Activated naive CD8-positive, alpha-beta T cell treated with anti-CD3 and anti-CD28 coated beads for 36 hours (primary cell): ENCODE results near the gene ALG12. TPM values are rescaled to one million over a fixed set of nuclear protein-coding genes. Genes with fewer than 3 reads are reported as not detected.

Source experiments
- DNase-seq: peaks from one replicate; pipeline ENCODE4 v3.0.0; 2021
- H3K27ac Mint-ChIP-seq: one replicate; pipeline ENCODE4 v1.8.0; 2022; ENCODE audit warnings: mild to moderate bottlenecking, moderate library complexity, mixed read lengths
- H3K27me3 Mint-ChIP-seq: one replicate; pipeline ENCODE4 v1.8.0; 2022; ENCODE audit warnings: mild to moderate bottlenecking, mixed read lengths
- H3K36me3 Mint-ChIP-seq: one replicate; pipeline ENCODE4 v1.8.0; 2021; ENCODE audit warnings: mild to moderate bottlenecking, mixed read lengths
- H3K4me1 Mint-ChIP-seq: one replicate; pipeline ENCODE4 v1.8.0; 2021; ENCODE audit warnings: mixed read lengths
- H3K4me3 Mint-ChIP-seq: one replicate; pipeline ENCODE4 v1.8.0; 2022; ENCODE audit warnings: mild to moderate bottlenecking, moderate library complexity, mixed read lengths
- H3K9me3 Mint-ChIP-seq: one replicate; pipeline ENCODE4 v1.8.0; 2022; ENCODE audit warnings: mixed read lengths
- total RNA-seq, 2 experiments: library from RNA; stranded (reverse); gene quantifications; one replicate each; pipeline ENCODE4 v1.2.3, GENCODE V29; 2021

Gene ALG12
- total RNA-seq, 2 experiments from 2014 or later = 14.5 to 15.2 TPM

DNA sequence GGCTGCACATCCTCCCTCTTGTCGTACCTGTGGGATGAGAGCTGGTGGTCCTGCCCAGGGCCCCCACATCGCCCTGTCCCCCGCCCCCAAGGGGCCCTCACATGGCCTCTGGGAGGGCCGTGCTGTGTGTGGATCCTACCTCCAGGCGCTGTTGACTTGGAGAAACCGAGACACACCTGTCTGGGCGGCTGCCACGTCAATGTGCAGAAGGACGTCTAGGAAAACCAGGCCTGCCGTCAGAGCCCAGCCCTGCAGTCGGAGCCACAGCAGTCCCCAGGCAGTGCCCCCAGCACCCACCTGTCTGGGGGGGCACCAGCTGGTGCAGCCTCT is 14.2 kb downstream of the ALG12 start:
- Mint-ChIP-seq H3K4me1 (peaks cover 6% of the 10 kb centered on the region), H3K27ac (no peak overlapping the region), H3K4me3 (no peak overlapping the region), H3K27me3 (no peaks in the 10 kb centered on the region), H3K36me3 (peaks cover 36% of the 10 kb centered on the region), H3K9me3 (peaks cover 3% of the 10 kb centered on the region)
- no peak for DNase-seq

DNA sequence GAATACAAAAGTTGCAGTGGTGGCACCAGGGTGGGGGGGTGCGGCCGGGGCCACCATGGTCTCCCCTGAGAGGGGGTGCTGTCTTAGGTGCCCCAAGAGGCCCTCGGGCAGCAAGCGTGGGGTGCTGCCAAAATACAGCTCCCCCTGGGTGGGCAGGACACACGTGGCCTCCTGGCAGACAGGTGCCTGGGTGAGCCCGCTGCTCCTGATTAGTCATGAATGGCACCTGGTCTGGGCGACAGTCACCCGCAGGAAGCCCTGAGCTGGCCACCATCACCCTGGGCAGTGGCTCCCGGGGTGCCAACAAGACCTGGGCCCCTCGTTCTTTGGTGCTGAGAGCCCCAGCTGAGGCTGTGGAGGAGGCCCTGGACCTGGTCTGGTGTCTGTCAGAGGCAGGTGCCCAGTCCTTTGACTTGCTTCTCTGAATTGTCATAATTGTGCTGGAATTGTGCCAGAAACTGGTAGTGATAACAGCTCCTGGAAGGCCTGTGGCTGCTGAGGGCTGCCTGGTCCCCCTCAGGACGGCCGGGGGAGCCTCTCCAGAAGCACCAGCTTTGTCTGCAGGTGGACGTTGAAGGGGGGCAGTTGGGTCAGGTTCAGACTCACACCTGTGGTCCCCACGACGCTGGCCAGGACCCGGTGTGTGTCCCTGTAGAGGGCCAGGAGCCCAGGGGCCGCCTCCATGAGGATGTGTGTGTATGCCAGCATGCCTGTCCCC is 14.8 kb downstream of the ALG12 start:
- peaks cover 6% of the 10 kb centered on the region for H3K4me1 Mint-ChIP-seq
- H3K36me3 Mint-ChIP-seq = peaks cover 34% of the 10 kb centered on the region
- no peak overlapping the region for H3K27ac Mint-ChIP-seq
- no peak for DNase-seq
- H3K9me3 Mint-ChIP-seq = peaks cover 3% of the 10 kb centered on the region
- H3K27me3 Mint-ChIP-seq = no peaks in the 10 kb centered on the region
- H3K4me3 Mint-ChIP-seq = no peak overlapping the region

DNA sequence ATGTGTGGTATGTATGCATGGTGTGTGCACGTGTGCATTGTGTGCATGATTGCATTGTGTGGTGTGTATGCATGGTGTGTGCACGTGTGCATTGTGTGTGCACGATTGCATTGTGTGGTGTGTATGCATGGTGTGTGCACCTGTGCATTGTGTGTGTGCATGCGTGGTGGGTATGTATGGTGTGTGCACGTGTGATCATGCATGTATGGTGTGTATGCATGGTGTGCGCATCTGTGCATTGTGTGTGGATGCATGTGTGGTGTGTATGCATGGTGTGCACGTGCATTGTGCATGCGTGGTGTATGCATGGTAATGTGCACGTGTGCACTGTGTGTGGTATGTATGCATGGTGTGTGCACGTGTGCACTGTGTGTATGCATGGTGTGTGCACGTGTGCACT is 16.8 kb downstream of the ALG12 start:
- no peaks in the 10 kb centered on the region for H3K27me3 Mint-ChIP-seq
- H3K4me1 Mint-ChIP-seq = peaks cover 4% of the 10 kb centered on the region
- no peak overlapping the region for H3K4me3 Mint-ChIP-seq
- no peak for DNase-seq
- no peak overlapping the region for H3K27ac Mint-ChIP-seq
- H3K9me3 Mint-ChIP-seq = peaks cover 3% of the 10 kb centered on the region
- H3K36me3 Mint-ChIP-seq = peaks cover 30% of the 10 kb centered on the region

DNA sequence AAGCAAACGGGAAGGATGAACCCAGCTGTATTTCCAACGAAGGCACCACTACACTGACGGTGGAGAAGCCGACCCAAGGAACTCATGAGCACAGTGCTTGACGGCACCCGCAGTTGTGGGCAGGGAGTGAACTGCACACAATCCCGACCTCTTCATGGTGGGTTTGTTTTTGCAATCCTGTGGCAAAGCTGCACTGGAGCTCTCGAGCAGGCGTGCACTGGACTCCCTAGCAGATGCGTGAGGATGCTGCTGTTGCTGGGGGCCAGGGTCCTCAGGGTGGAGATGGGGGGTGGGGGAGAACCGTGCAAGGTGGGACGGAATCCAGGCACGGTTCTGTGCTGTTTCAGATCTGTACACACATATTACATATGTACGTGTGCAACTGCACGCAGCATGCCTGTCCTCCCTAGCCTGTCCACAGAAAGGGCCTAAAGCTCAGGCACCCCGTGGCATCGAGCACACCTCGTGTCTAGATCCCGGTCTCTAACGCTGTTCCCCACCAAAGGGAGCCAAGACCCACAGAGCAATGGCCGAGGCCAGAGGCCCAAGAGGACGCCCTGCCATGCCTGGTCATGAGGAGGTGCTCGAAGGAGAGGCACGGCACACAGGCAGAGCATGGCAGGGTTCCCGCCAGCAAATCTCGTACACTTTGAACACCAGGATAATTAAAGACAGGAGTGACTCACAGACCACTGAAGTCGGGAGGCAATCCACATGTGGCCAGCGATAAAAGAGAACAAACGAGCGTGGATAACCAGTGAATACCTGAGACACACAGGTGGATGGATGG is 17.6 kb downstream of the ALG12 start:
- Mint-ChIP-seq H3K4me3 (no peak overlapping the region), H3K27me3 (no peaks in the 10 kb centered on the region), H3K27ac (no peak overlapping the region), H3K9me3 (peaks cover 3% of the 10 kb centered on the region), H3K36me3 (peaks cover 30% of the 10 kb centered on the region), H3K4me1 (peaks cover 4% of the 10 kb centered on the region)
- no peak for DNase-seq

DNA sequence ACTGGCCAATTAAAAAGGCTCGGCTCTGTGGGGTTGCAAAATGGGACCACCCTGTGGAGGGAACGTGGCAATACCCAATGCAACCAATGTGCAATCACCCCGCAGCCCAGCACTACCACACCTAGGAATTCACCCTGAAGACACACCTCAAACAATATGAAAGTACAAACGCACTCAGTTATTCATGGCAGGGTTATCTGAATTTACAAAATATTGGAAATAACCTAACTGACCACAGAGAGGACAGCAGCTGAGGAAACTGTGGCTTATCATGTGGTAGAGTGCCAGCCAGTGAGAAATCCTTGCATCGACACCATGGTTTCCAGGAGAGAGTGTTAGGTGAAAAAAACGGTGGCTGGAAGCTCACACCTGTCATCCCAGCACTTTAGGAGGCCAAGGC is 18.7 kb downstream of the ALG12 start:
- no peak overlapping the region for H3K27ac Mint-ChIP-seq
- DNase-seq = no peak
- H3K4me1 Mint-ChIP-seq = peaks cover 6% of the 10 kb centered on the region
- H3K4me3 Mint-ChIP-seq = no peak overlapping the region
- H3K36me3 Mint-ChIP-seq = peaks cover 33% of the 10 kb centered on the region
- H3K27me3 Mint-ChIP-seq = no peaks in the 10 kb centered on the region
- H3K9me3 Mint-ChIP-seq = peaks cover 3% of the 10 kb centered on the region

DNA sequence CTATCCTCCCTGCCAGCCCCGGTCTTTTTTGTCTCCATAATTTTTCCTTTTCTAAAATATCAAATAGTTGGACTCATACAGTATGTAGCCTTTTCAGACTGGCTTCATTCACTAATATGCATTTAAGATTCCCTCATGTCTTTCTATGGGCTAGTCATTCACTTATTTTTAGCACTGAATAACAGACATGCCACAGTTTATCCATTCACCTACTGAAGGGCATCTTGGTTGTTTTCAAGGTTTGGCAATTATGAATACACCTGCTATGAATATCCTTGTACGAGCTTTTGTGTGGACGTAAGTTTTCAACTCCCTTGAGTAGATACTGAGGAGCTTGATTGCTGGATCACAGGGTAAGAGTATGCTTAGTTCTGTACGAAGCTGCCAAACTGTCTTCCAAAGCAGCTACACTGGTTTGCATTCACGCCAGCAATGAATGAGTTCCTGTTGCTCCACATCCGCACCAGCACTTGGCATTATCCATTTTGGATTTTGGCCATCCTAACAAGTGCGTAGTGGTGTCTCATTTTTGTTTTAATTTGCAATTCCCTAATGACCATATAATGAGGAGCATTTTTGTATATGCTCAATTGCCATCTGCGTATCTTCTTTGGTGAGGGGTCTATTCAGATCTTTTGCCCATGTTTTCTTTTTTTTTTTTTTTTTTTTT is 21.1 kb downstream of the ALG12 start:
- Mint-ChIP-seq H3K4me1 (peaks cover 6% of the 10 kb centered on the region), H3K27me3 (no peaks in the 10 kb centered on the region), H3K9me3 (peaks cover 5% of the 10 kb centered on the region), H3K4me3 (no peak overlapping the region), H3K36me3 (peaks cover 40% of the 10 kb centered on the region), H3K27ac (no peak overlapping the region)
- no peak for DNase-seq

DNA sequence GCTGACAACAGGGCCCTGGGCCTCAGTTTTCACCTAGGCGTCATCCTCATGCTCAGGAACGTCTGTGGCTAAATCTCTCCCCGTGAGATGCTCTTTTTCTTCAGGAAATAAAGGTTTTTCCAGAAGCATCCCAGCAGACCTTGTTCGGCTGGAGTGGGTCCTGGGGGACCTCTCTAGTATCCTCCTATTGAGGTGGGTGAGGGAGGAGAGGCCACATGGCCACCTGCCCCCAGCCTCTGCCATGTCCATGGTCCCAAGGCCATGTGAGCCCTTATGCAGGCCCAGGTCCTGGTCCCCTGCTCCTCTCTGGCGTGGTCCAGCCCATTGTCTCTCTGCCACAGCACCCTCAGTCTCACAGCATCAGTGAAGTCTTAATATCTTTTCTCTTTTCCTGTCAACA is 22.0 kb downstream of the ALG12 start:
- Mint-ChIP-seq H3K36me3 (peaks cover 38% of the 10 kb centered on the region), H3K27me3 (no peaks in the 10 kb centered on the region), H3K4me1 (peaks cover 6% of the 10 kb centered on the region), H3K9me3 (peaks cover 3% of the 10 kb centered on the region), H3K27ac (no peak overlapping the region), H3K4me3 (no peak overlapping the region)
- no peak for DNase-seq

DNA sequence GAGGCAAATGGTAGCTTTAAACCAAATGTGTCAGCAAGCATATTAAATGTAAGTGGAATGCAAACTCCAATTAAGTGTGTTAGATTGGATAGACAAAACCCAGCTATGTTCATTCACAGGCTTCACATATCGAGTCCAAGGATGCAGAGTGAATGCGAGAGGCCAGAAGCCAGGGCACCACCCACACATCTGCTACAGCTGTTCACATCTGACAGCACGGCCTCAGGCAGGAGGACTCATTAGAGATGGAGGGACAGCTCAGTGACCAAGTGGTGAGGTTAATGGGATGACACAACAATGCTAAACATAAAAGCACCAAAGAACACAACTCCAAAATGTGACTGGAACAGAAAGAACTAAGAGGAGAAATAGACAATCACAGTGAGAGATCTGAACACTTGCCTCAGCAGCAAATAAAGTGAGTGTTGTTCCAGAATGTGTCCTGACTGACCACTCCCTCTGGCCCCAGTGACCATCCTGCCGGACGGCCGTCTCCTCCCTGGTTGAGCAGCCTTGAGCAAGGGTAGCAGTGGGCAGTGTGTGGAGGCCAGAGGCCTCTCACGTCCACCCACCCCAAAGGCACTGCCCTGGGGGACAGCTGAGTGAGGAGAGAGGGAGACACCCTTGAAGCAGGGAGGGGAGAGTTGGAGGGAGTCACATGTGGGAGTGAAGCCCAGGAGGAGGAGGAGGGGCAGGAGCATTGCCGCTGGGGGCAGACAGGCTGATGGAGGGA is 23.8 kb downstream of the ALG12 start:
- peak overlapping the region; percentile 10 for H3K27ac Mint-ChIP-seq
- peaks cover 2% of the 10 kb centered on the region for H3K9me3 Mint-ChIP-seq
- H3K4me1 Mint-ChIP-seq = peaks cover 3% of the 10 kb centered on the region
- H3K4me3 Mint-ChIP-seq = no peak overlapping the region
- no peaks in the 10 kb centered on the region for H3K27me3 Mint-ChIP-seq
- peaks cover 44% of the 10 kb centered on the region for H3K36me3 Mint-ChIP-seq
- DNase-seq = no peak

DNA sequence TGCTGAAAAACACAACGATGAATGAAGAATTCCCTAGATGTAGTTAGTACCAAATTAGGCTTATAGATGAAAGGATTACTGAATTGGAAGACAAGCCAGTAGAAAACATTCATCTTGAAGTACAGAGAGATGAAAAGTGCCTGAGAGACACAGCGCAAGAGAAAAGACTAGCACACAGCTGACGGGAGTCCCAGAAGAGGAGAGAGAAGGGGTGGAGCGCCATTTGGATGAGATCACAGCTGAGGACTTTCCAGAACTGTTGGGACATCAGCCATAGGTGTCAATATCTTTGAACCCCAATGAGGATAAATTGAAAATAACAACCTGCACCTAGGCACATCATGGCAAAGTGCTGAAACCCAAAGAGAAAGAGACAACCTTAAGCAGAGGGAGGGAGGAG is 25.2 kb downstream of the ALG12 start:
- no peak overlapping the region for H3K4me3 Mint-ChIP-seq
- DNase-seq = no peak
- H3K27ac Mint-ChIP-seq = no peak overlapping the region
- H3K9me3 Mint-ChIP-seq = peaks cover 2% of the 10 kb centered on the region
- no peaks in the 10 kb centered on the region for H3K27me3 Mint-ChIP-seq
- H3K36me3 Mint-ChIP-seq = peaks cover 54% of the 10 kb centered on the region
- H3K4me1 Mint-ChIP-seq = peaks cover 2% of the 10 kb centered on the region

DNA sequence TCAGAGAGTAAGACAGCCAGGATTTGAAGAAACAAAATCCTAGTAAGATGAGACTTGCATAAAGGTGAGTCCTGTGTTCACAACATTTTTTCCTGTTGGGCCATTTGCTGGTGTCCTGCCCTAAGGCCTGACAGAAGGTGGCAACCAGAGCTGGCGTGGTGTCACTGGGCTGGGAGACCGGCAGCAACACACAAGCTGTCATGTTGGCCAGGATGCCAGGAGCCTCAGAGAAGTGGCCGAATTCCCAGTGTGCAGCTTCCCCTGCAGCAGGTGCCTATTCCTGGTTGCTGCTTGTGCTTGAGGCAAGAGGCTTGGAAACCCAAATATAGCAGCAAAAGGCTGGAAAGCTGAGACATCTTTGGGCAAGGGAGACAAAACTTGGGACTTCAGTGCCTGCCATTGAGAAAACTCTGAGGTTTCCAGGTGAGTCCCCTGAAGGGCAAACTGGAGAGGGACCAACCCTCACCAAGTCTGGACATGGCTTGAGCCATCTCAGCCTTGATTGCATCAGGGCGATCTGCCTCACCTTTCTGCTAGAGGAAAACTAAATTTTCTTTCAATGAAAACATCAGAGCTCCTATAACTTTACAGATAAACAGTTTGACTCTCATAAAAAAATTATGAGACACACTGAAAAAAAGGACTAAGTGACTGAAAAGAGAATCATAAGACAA is 25.9 kb downstream of the ALG12 start:
- H3K36me3 Mint-ChIP-seq = peaks cover 61% of the 10 kb centered on the region

DNA sequence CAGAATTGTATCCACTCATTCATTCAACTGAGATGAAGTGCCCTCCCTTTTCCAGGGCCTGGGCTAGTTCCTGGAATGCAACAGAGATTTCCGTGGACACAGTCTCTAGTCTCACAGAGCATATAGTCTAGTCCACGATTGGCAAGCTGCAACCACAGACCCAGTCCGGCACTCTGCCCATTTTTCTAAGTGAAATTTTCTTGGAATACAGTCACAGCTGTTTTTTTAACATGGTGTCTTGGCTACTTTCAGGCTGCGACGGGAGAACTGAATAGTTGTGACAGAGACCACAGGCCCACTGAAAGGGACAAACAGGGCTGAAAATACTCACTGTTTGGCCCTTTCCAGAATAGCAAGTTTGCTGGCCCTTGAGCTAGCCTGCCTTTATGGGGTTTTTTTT is 29.2 kb downstream of the ALG12 start:
- no peaks in the 10 kb centered on the region for H3K27me3 Mint-ChIP-seq
- no peak for DNase-seq
- no peak overlapping the region for H3K4me3 Mint-ChIP-seq
- peaks cover 3% of the 10 kb centered on the region for H3K4me1 Mint-ChIP-seq
- H3K36me3 Mint-ChIP-seq = peaks cover 69% of the 10 kb centered on the region
- H3K27ac Mint-ChIP-seq = no peak overlapping the region
- H3K9me3 Mint-ChIP-seq = no peaks in the 10 kb centered on the region

More for the DNA sequence above, 25.9 kb downstream of the ALG12 start:
- DNase-seq = no peak
- H3K4me1 Mint-ChIP-seq = peaks cover 2% of the 10 kb centered on the region
- peaks cover 2% of the 10 kb centered on the region for H3K9me3 Mint-ChIP-seq
- H3K27me3 Mint-ChIP-seq = no peaks in the 10 kb centered on the region
- no peak overlapping the region for H3K4me3 Mint-ChIP-seq
- H3K27ac Mint-ChIP-seq = no peak overlapping the region

DNA sequence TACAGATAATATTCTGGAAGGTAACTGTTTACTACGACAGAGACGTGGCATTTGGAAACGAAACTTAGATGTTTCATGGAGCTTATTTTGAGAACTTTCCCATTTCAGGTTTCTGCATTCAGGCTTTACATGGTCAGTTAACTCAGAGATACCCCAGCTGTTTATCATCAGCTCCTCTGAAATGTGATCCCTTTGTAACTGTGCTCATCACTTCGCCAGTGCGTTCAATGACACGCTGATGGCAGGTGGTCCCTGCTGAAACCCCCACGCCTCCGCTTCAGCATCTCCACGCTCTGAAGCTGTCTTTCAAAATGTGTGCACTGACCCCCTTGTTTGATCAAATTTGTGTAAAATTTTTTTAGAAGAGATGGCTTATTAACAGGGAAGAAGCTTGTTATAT is 30.5 kb downstream of the ALG12 start:
- no peak overlapping the region for H3K27ac Mint-ChIP-seq

DNA sequence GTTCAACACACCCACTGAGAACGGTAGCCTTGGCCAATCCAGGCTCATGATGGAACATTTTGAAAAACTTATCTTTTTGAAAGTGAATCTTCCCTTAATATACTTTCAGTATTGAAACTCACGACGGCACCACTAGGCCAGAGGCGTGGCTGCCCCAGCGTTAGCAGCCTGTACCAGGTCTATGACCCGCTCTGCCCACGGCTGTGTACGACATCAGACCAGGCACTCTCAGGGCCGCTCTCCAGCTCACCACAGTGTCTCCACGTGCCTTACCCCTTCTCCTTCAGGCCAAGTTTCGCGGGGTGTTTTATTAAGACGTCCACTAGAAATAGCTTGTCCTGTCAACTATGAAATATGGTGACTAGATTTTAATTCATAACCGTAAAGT is 31.2 kb downstream of the ALG12 start:
- no peak for DNase-seq
- Mint-ChIP-seq H3K4me3 (no peak overlapping the region), H3K36me3 (peaks cover 66% of the 10 kb centered on the region), H3K4me1 (peaks cover 8% of the 10 kb centered on the region), H3K27me3 (no peaks in the 10 kb centered on the region), H3K9me3 (no peaks in the 10 kb centered on the region), H3K27ac (peak overlapping the region; percentile 20)

More for the DNA sequence above, 30.5 kb downstream of the ALG12 start:
- Mint-ChIP-seq H3K9me3 (no peaks in the 10 kb centered on the region), H3K36me3 (peaks cover 66% of the 10 kb centered on the region), H3K4me3 (no peak overlapping the region), H3K4me1 (peaks cover 5% of the 10 kb centered on the region), H3K27me3 (no peaks in the 10 kb centered on the region)
- DNase-seq = no peak

DNA sequence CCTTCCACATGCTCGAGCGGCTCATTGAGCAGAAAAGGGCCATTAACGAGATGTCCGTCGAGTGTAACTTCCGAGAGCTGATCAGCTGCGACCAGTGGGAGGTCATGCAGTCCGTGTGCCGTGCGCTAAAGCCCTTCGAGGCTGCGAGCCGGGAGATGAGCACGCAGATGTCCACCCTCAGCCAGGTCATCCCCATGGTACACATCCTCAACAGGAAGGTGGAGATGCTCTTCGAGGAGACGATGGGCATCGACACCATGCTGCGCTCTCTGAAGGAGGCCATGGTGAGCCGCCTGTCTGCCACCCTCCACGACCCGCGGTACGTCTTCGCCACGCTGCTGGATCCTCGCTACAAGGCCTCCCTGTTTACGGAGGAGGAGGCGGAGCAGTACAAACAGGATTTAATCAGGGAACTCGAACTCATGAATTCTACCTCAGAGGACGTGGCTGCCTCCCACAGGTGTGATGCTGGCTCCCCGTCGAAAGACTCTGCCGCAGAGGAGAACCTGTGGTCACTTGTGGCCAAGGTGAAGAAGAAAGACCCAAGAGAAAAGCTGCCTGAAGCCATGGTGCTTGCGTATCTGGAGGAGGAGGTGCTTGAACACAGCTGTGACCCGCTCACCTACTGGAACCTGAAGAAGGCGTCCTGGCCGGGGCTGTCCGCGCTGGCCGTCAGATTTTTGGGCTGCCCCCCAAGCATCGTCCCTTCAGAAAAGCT is 31.7 kb downstream of the ALG12 start:
- DNase-seq = no peak
- no peak overlapping the region for H3K4me3 Mint-ChIP-seq
- no peaks in the 10 kb centered on the region for H3K27me3 Mint-ChIP-seq
- no peaks in the 10 kb centered on the region for H3K9me3 Mint-ChIP-seq
- H3K27ac Mint-ChIP-seq = no peak overlapping the region
- H3K36me3 Mint-ChIP-seq = peaks cover 62% of the 10 kb centered on the region
- H3K4me1 Mint-ChIP-seq = peaks cover 10% of the 10 kb centered on the region
